ENCODE data around the gene FRMD4A. TPM values are rescaled to one million over a fixed set of nuclear protein-coding genes. Genes with fewer than 3 reads are reported as not detected.

The FRMD4A gene
- total RNA-seq, 2 donors from 2014 or later: 22.3 to 22.4 TPM

DNA sequence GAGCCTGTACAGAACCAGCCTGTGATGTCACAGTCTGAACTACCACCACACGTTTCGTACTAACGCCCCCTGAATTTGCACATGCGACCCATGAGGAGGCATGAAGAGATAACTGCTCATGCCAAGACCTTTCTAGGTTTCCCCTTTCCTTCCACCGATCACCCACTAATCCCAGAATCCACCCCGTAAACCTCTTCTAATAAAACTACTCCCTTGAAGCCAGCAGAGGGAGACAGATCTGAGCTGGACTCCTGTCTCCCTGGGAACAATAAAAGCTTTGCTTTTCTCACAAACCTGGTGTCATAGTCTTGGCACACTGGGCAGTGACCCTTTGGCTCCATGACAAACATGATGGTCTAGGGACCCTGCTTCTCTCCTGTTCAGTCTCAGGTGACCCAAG lies 144.5 kb downstream of the FRMD4A start:
- no peaks in the 10 kb centered on the region for H3K9me3 Mint-ChIP-seq
- TF ChIP-seq, protein P1, sequence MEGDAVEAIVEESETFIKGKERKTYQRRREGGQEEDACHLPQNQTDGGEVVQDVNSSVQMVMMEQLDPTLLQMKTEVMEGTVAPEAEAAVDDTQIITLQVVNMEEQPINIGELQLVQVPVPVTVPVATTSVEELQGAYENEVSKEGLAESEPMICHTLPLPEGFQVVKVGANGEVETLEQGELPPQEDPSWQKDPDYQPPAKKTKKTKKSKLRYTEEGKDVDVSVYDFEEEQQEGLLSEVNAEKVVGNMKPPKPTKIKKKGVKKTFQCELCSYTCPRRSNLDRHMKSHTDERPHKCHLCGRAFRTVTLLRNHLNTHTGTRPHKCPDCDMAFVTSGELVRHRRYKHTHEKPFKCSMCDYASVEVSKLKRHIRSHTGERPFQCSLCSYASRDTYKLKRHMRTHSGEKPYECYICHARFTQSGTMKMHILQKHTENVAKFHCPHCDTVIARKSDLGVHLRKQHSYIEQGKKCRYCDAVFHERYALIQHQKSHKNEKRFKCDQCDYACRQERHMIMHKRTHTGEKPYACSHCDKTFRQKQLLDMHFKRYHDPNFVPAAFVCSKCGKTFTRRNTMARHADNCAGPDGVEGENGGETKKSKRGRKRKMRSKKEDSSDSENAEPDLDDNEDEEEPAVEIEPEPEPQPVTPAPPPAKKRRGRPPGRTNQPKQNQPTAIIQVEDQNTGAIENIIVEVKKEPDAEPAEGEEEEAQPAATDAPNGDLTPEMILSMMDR (conservative IDR thresholded peaks at IDR 0.05): peak; percentile 77
- Histone ChIP-seq H3K4me3 (ENCODE audit: low read length) (no peak overlapping the region), H3K27ac (ENCODE audit: low read depth, low read length) (no peak overlapping the region), H3K27me3 (ENCODE audit: control insufficient read depth, insufficient read depth, low read length, poor library complexity, severe bottlenecking) (no peaks in the 10 kb centered on the region), H3K9me3 (ENCODE audit: control insufficient read depth, low read length) (no peaks in the 10 kb centered on the region), H3K9ac (ENCODE audit: extremely low read depth, low read length, poor library complexity, severe bottlenecking) (no peak overlapping the region), H3K4me1 (ENCODE audit: control insufficient read depth, insufficient read depth, low read length) (peaks cover 4% of the 10 kb centered on the region), H3K36me3 (ENCODE audit: control insufficient read depth, insufficient read depth, low read length) (no peaks in the 10 kb centered on the region)
- H3K4me3 Mint-ChIP-seq: no peak overlapping the region
- no peaks in the 10 kb centered on the region for H3K36me3 Mint-ChIP-seq (ENCODE audit: low read depth)
- no peaks in the 10 kb centered on the region for H3K27me3 Mint-ChIP-seq (ENCODE audit: insufficient read depth)
- DNase-seq: peak; percentile 63
- H3K4me1 Mint-ChIP-seq: peaks cover 15% of the 10 kb centered on the region
- H3K27ac Mint-ChIP-seq: peak overlapping the region; percentile 64
- WGBS, 2 experiments (ENCODE audit: insufficient coverage in 1 of 2, insufficient read length in 1 of 2): 86 to 87% methylated on average over 2 to 6 of the region's 6 CpGs

DNA sequence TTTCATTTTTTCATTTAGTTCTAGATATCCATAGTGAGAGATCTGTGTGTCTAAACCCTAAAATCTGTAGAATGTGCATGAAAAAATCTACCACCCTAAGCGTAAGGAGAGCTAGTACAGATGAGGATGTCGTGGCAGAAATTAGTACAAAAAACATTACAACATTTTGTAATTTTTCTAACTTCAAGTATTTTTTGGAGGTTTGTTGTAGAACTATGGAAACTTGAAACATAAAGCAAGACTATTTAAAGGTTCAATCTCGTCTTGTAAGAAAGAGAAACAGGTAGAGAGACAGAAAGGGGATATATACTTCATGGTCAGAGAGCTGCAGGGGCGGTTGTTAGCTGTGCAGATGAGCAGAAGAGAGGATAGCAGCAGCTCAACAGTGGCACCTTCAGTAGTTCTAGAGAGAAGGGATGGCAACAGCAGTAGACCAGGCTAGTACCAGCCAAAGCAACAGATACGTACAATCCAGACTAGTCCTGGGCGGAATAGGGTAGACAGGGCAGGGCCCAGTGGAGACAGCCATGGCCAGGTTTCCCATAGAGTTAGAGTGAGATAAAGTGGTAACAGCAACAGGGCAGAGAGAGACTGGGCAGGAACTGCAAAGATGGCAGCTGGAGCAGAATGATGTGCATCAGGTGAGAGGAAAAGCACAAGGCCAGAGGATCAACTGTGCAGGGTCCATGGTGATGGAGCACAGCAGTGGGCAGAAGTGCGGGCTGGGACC lies 145.2 kb downstream of the FRMD4A start:
- Histone ChIP-seq H3K27ac (ENCODE audit: low read depth, low read length) (peak overlapping the region; percentile 95), H3K4me1 (ENCODE audit: control insufficient read depth, insufficient read depth, low read length) (peaks cover 6% of the 10 kb centered on the region), H3K27me3 (ENCODE audit: control insufficient read depth, insufficient read depth, low read length, poor library complexity, severe bottlenecking) (no peaks in the 10 kb centered on the region), H3K9ac (ENCODE audit: extremely low read depth, low read length, poor library complexity, severe bottlenecking) (peak overlapping the region; percentile 78), H3K36me3 (ENCODE audit: control insufficient read depth, insufficient read depth, low read length) (no peaks in the 10 kb centered on the region), H3K4me3 (ENCODE audit: low read length) (no peak overlapping the region), H3K9me3 (ENCODE audit: control insufficient read depth, low read length) (no peaks in the 10 kb centered on the region)
- 48 to 50% methylated on average over 5 of the region's 7 CpGs for WGBS, 2 experiments (ENCODE audit: insufficient coverage in 1 of 2, insufficient read length in 1 of 2)
- Mint-ChIP-seq H3K36me3 (ENCODE audit: low read depth) (no peaks in the 10 kb centered on the region), H3K4me1 (peaks cover 22% of the 10 kb centered on the region), H3K9me3 (no peaks in the 10 kb centered on the region), H3K27me3 (ENCODE audit: insufficient read depth) (no peaks in the 10 kb centered on the region), H3K27ac (peak overlapping the region; percentile 99), H3K4me3 (no peak overlapping the region)
- DNase-seq: peak; percentile 94
- TF ChIP-seq, protein P1 (conservative IDR thresholded peaks at IDR 0.05): peak; percentile 39

DNA sequence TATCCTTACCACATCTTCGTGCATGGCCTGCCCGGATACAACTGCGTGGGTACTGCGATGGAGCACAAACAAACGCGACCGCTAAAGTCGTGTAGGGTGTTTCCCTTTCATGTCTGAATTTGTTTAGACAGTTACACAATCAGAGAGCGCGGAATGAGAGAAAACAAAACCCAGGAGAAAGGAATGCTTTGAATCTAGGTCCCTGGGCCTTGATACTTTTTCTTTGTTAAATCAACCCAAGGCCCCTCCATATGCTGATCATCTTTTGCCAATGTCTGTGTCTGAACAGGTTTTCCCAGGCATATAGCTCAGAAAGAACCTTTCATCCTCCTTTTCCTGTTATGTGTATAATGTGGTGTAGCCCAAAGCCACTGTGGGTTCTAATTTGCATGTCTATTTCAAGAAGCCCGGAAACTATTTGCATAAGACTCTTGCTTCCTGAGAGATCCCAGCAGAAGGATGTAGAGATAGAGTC lies 145.8 kb downstream of the FRMD4A start:
- no peaks in the 10 kb centered on the region for H3K9me3 Mint-ChIP-seq
- DNase-seq: peak; percentile 55
- H3K27me3 ChIP-seq (ENCODE audit: control insufficient read depth, insufficient read depth, low read length, poor library complexity, severe bottlenecking): no peaks in the 10 kb centered on the region
- H3K4me1 Mint-ChIP-seq: peaks cover 22% of the 10 kb centered on the region
- no peaks in the 10 kb centered on the region for H3K36me3 Mint-ChIP-seq (ENCODE audit: low read depth)
- peak overlapping the region; percentile 95 for H3K27ac ChIP-seq (ENCODE audit: low read depth, low read length)
- 76 to 78% methylated on average over 9 to 11 of the region's 11 CpGs for WGBS, 2 experiments (ENCODE audit: insufficient coverage in 1 of 2, insufficient read length in 1 of 2)
- no peaks in the 10 kb centered on the region for H3K36me3 ChIP-seq (ENCODE audit: control insufficient read depth, insufficient read depth, low read length)
- H3K9me3 ChIP-seq (ENCODE audit: control insufficient read depth, low read length): no peaks in the 10 kb centered on the region
- TF ChIP-seq, protein P1 (conservative IDR thresholded peaks at IDR 0.05): no peak
- no peak overlapping the region for H3K4me3 ChIP-seq (ENCODE audit: low read length)
- no peak overlapping the region for H3K4me3 Mint-ChIP-seq
- H3K9ac ChIP-seq (ENCODE audit: extremely low read depth, low read length, poor library complexity, severe bottlenecking): peak overlapping the region; percentile 78
- peak overlapping the region; percentile 99 for H3K27ac Mint-ChIP-seq
- no peaks in the 10 kb centered on the region for H3K27me3 Mint-ChIP-seq (ENCODE audit: insufficient read depth)
- H3K4me1 ChIP-seq (ENCODE audit: control insufficient read depth, insufficient read depth, low read length): peaks cover 6% of the 10 kb centered on the region

Data from endodermal cell (in vitro differentiated cells).